CD14-positive monocyte (primary cell): ENCODE results near the gene CBX6. TPM values are rescaled to one million over a fixed set of nuclear protein-coding genes. Genes with fewer than 3 reads are reported as not detected.

Source experiments
- DNase-seq, 3 donors: peaks; one replicate each; pipeline ENCODE4 v3.0.0-alpha.2; 2011 to 2022
- H2AFZ ChIP-seq: 2 replicates; pipeline ENCODE4 v1.6.0; 2012; ENCODE audit warnings: mild to moderate bottlenecking, low read depth, low read length, inconsistent platforms; ENCODE audit not compliant: insufficient read depth, poor library complexity, severe bottlenecking
- H3K27ac ChIP-seq, 2 donors: 1 replicate in 1 of 2; 2 replicates in 1 of 2; pipeline ENCODE4 v1.5.1; 2012 to 2013; ENCODE audit warnings: low read length in 2 of 2, control low read depth in 1 of 2, inconsistent platforms in 1 of 2, low read depth in 1 of 2, mild to moderate bottlenecking in 1 of 2
- H3K27me3 ChIP-seq, 2 donors: one replicate each; pipeline versions ENCODE4 v1.6.0 to v1.6.1; 2011 to 2013; ENCODE audit warnings: low read length in 2 of 2; ENCODE audit not compliant: control insufficient read depth in 2 of 2, insufficient read depth in 2 of 2
- H3K36me3 ChIP-seq, 2 donors: replicated peaks in 1 of 2; 1 replicate in 1 of 2; 2 replicates in 1 of 2; pipeline versions ENCODE4 v1.5.1 to v1.6.1; 2012 to 2013; ENCODE audit warnings: low read length in 2 of 2, control low read depth in 1 of 2, inconsistent platforms in 1 of 2, mild to moderate bottlenecking in 1 of 2; ENCODE audit not compliant: insufficient read depth in 2 of 2, control insufficient read depth in 1 of 2
- H3K4me1 ChIP-seq, 2 donors: 1 replicate in 1 of 2; 2 replicates in 1 of 2; pipeline versions ENCODE4 v1.5.1 to v1.6.1; 2012 to 2013; ENCODE audit warnings: low read length in 2 of 2, control low read depth in 1 of 2, inconsistent platforms in 1 of 2, mild to moderate bottlenecking in 1 of 2, moderate library complexity in 1 of 2; ENCODE audit not compliant: insufficient read depth in 2 of 2, control insufficient read depth in 1 of 2
- H3K4me2 ChIP-seq: replicated peaks from 2 replicates; pipeline ENCODE3; 2012; ENCODE audit warnings: low read length, moderate library complexity, mild to moderate bottlenecking; ENCODE audit not compliant: poor library complexity, severe bottlenecking; ENCODE audit errors: extremely low read depth
- H3K4me3 ChIP-seq, 3 experiments: fragments of 200-600 bp in 1 of 3; sonication (generic) in 1 of 3; replicated peaks in 1 of 3; 1 replicate in 2 of 3; 2 replicates in 1 of 3; pipeline ENCODE4 v1.5.1; 2011 to 2013; ENCODE audit warnings: low read length in 3 of 3, mild to moderate bottlenecking in 3 of 3, control low read depth in 2 of 3, low read depth in 2 of 3, inconsistent platforms in 1 of 3, moderate library complexity in 1 of 3
- H3K79me2 ChIP-seq: 2 replicates; pipeline ENCODE4 v1.6.0; 2012; ENCODE audit warnings: mild to moderate bottlenecking, control low read depth, inconsistent platforms, low read length, moderate library complexity; ENCODE audit not compliant: insufficient read depth
- H3K9ac ChIP-seq: 2 replicates; pipeline ENCODE4 v1.6.0; 2017; ENCODE audit warnings: low read length, mild to moderate bottlenecking; ENCODE audit not compliant: insufficient read depth, poor library complexity, severe bottlenecking
- H3K9me3 ChIP-seq, 2 donors: replicated peaks in 1 of 2; 1 replicate in 1 of 2; 2 replicates in 1 of 2; pipeline versions ENCODE4 v1.5.1 to v1.6.1; 2012 to 2013; ENCODE audit warnings: low read length in 2 of 2, control low read depth in 1 of 2; ENCODE audit not compliant: control insufficient read depth in 1 of 2, insufficient read depth in 1 of 2
- H4K20me1 ChIP-seq: 2 replicates; pipeline ENCODE4 v1.6.0; 2012; ENCODE audit warnings: mild to moderate bottlenecking, low read length, control low read depth, moderate library complexity; ENCODE audit not compliant: insufficient read depth
- H3K27ac Mint-ChIP-seq, 7 donors: one replicate each; pipeline ENCODE4 v1.8.0; 2020; ENCODE audit warnings: mild to moderate bottlenecking in 7 of 7, mixed read lengths in 7 of 7, moderate library complexity in 6 of 7, inconsistent platforms in 2 of 7
- H3K27me3 Mint-ChIP-seq, 3 donors: one replicate each; pipeline ENCODE4 v1.8.0; 2021 to 2022; ENCODE audit warnings: low read depth in 3 of 3, mild to moderate bottlenecking in 3 of 3, mixed read lengths in 3 of 3, moderate library complexity in 3 of 3, inconsistent platforms in 1 of 3
- H3K36me3 Mint-ChIP-seq, 2 donors: one replicate each; pipeline ENCODE4 v1.8.0; 2020; ENCODE audit warnings: mixed read lengths in 2 of 2, inconsistent platforms in 1 of 2, mild to moderate bottlenecking in 1 of 2
- H3K4me1 Mint-ChIP-seq: one replicate; pipeline ENCODE4 v1.8.0; 2020; ENCODE audit warnings: mild to moderate bottlenecking, mixed read lengths
- H3K4me3 Mint-ChIP-seq, 2 donors: one replicate each; pipeline ENCODE4 v1.8.0; 2020; ENCODE audit warnings: mild to moderate bottlenecking in 2 of 2, mixed read lengths in 2 of 2, moderate library complexity in 1 of 2
- H3K9me3 Mint-ChIP-seq, 7 donors: one replicate each; pipeline ENCODE4 v1.8.0; 2020 to 2022; ENCODE audit warnings: mixed read lengths in 7 of 7, mild to moderate bottlenecking in 6 of 7, moderate library complexity in 6 of 7, inconsistent platforms in 2 of 7
- WGBS: methylation state at CpG from one replicate; pipeline ENCODE4 v1.1.5; 2013; ENCODE audit warnings: missing lambda C conversion rate; ENCODE audit not compliant: insufficient coverage; 5-methylcytosine and 5-hydroxymethylcytosine counted together
- intact Hi-C, 2 donors: fragments of 100-400 bp; cut with micrococcal nuclease; formaldehyde crosslinking; loops; one replicate each; pipeline versions ENCODE4 v1.15.0 to v1.15.1; 2023
- polyA plus RNA-seq, 3 donors: library from polyadenylated mRNA; depleted of rRNA in 1 of 3; unstranded in 2 of 3; stranded (reverse) in 1 of 3; fragments of 300-500 nt in 2 of 3; fragments of >200 nt in 1 of 3; fragmentation: Illumina TruSeq in 2 of 3; gene quantifications; 1 replicate in 2 of 3; 2 replicates in 1 of 3; pipeline ENCODE4 v1.2.3, GENCODE V29; 2012 to 2021
- TF ChIP-seq, protein P1 (sequence below): fragments of 200-600 bp; IDR thresholded peaks from one replicate; pipeline ENCODE4 v1.8.0; 2022; ENCODE audit warnings: antibody characterized with exemption, mild to moderate bottlenecking

The CBX6 gene
- polyA plus RNA-seq, 3 donors: 2.1 to 26.7 (median 5.0) TPM

- intact Hi-C loops: loop anchor here in 1 of 2 donors (10.0 kb wide), 1 partner anchor 1087 kb away; no protein-coding TSS in a partner anchor
- Histone ChIP-seq H4K20me1 (no peaks in the 10 kb centered on the region), H3K4me1 (peaks cover 0 to 10% of the 10 kb centered on the region in 2 donors), H3K27me3 (no peaks in the 10 kb centered on the region), H3K4me2 (no peak overlapping the region), H3K79me2 (no peaks in the 10 kb centered on the region), H2AFZ (no peak overlapping the region), H3K36me3 (no peaks in the 10 kb centered on the region), H3K9me3 (peaks cover 0 to 5% of the 10 kb centered on the region in 2 donors), H3K4me3 (no peak overlapping the region), H3K9ac (no peak overlapping the region), H3K27ac (no peak overlapping the region)
- Mint-ChIP-seq H3K9me3 (peaks cover 0 to 2% (median 0%) of the 10 kb centered on the region in 7 donors), H3K4me3 (no peak overlapping the region), H3K36me3 (no peaks in the 10 kb centered on the region), H3K4me1 (peaks cover 5% of the 10 kb centered on the region), H3K27ac (no peak overlapping the region), H3K27me3 (peaks cover 0 to 9% (median 1%) of the 10 kb centered on the region in 3 donors)
- no peak for DNase-seq
- WGBS: 78% methylated on average over 11 of the region's 11 CpGs
- TF ChIP-seq, protein P1, sequence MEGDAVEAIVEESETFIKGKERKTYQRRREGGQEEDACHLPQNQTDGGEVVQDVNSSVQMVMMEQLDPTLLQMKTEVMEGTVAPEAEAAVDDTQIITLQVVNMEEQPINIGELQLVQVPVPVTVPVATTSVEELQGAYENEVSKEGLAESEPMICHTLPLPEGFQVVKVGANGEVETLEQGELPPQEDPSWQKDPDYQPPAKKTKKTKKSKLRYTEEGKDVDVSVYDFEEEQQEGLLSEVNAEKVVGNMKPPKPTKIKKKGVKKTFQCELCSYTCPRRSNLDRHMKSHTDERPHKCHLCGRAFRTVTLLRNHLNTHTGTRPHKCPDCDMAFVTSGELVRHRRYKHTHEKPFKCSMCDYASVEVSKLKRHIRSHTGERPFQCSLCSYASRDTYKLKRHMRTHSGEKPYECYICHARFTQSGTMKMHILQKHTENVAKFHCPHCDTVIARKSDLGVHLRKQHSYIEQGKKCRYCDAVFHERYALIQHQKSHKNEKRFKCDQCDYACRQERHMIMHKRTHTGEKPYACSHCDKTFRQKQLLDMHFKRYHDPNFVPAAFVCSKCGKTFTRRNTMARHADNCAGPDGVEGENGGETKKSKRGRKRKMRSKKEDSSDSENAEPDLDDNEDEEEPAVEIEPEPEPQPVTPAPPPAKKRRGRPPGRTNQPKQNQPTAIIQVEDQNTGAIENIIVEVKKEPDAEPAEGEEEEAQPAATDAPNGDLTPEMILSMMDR: no peak
These were observed 43.8 kb downstream of the CBX6 start for GRCh38 chr22:38828191-38828590.

- Histone ChIP-seq H3K36me3 (no peaks in the 10 kb centered on the region), H3K4me1 (peaks cover 0 to 10% of the 10 kb centered on the region in 2 donors), H4K20me1 (no peaks in the 10 kb centered on the region), H3K27ac (no peak overlapping the region), H3K9me3 (peaks cover 0 to 5% of the 10 kb centered on the region in 2 donors), H3K27me3 (no peaks in the 10 kb centered on the region), H3K4me3 (no peak overlapping the region), H3K79me2 (no peaks in the 10 kb centered on the region), H2AFZ (no peak overlapping the region), H3K9ac (no peak overlapping the region), H3K4me2 (no peak overlapping the region)
- TF ChIP-seq, protein P1: no peak
- DNase-seq: no peak
- H3K4me3 Mint-ChIP-seq: no peak overlapping the region
- H3K36me3 Mint-ChIP-seq: no peaks in the 10 kb centered on the region
- H3K27me3 Mint-ChIP-seq: peaks cover 0 to 9% (median 1%) of the 10 kb centered on the region in 3 donors
- H3K4me1 Mint-ChIP-seq: peaks cover 5% of the 10 kb centered on the region
- intact Hi-C loops: loop anchor here in 1 of 2 donors (10.0 kb wide), 1 partner anchor 1087 kb away; no protein-coding TSS in a partner anchor
- no peak overlapping the region for H3K27ac Mint-ChIP-seq
- H3K9me3 Mint-ChIP-seq: peaks cover 0 to 2% (median 0%) of the 10 kb centered on the region in 7 donors
These were observed 44.5 kb downstream of the CBX6 start for GRCh38 chr22:38827510-38827909.
